LNCAP (cell line): ENCODE results near the gene GPC5.

Experiments used
- TF ChIP-seq, protein P1 (sequence below): fragments of 450-650 bp; IDR thresholded peaks from 2 replicates; pipeline ENCODE4 v1.5.1; 2017; ENCODE audit warnings: mild to moderate bottlenecking

Gene GPC5

DNA sequence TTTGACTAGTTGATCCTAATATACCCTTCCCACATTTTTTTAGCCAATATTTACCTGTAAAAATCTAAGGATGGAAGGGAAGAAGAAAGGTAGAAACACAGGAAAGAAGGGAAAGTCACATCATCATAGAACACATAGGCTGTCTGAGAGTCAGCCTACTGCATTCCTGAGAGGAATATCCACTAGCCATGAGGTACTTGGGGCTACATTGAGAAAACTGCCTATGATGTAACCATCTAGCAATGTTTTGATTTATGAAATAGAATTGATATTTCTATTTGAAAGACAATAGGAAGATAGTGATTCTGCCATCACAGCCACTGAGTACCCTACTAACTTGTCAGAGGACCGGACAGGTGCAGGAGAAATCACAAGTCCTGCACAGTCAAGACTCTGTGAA lies 873.8 kb downstream of the GPC5 start:
- TF ChIP-seq, protein P1, sequence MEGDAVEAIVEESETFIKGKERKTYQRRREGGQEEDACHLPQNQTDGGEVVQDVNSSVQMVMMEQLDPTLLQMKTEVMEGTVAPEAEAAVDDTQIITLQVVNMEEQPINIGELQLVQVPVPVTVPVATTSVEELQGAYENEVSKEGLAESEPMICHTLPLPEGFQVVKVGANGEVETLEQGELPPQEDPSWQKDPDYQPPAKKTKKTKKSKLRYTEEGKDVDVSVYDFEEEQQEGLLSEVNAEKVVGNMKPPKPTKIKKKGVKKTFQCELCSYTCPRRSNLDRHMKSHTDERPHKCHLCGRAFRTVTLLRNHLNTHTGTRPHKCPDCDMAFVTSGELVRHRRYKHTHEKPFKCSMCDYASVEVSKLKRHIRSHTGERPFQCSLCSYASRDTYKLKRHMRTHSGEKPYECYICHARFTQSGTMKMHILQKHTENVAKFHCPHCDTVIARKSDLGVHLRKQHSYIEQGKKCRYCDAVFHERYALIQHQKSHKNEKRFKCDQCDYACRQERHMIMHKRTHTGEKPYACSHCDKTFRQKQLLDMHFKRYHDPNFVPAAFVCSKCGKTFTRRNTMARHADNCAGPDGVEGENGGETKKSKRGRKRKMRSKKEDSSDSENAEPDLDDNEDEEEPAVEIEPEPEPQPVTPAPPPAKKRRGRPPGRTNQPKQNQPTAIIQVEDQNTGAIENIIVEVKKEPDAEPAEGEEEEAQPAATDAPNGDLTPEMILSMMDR, result no peak

DNA sequence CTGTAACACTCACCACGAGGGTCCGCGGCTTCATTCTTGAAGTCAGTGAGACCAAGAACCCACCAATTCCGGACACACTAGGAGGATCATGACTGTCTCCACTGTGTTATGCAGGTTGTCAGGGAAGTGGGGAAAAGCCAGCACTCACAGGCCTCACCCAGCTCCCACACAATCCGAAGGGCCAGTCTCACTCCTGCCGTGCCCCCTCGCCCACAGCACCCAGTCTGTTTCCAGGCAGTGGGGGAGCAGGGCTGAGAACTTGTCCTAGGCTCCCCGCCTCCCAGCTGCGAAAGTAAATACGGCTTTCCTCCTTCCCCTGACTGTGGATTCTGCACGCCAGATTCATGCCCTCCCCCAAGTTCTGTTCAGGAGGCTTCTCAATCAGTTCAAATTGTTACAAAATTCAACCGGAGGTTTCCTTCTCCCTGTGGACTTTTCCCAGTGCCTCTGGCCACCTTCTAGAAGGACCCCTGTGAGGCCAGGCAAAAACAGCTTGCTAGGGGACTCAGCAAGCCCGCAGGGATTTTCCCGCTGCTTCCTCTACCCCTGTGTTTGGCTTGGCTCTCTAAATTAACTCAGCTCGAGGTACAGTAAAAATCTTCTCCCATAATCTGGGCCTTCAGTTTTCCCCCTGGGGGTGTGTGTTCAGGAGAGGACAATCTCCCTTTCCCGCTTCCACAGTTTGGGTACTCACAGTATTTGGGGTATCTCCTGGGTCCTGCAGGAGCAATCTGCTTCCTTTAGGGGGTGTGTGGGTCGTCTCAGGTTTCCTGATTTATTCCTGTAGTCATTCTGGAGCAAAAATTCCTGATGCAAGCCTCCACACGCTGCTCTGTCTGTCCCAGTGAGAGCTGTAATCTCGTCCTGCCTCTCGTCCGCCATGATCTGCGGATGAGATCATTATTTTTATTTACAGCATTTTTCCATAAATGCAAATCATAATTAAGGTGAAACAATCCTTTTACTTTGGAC lies 899.8 kb downstream of the GPC5 start:
- TF ChIP-seq, protein P1, result no peak

DNA sequence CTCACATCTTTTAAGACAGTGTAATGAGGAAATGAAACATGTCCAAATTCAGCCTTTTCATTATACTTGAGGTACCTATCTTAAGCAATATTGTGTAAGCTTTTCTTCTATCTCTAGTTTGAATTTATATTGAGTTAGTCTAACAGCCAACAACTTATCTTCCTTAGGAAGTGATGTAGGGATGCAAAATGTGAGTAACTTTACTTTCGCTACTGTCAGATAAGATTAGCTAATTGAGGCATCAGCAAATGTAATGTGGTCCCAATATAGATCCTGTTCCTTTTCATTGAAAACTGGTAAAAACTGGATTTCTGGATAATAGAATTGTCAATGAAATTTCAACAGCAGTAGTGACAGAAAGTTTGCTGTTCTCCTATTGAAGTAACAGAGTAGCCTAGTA lies 902.2 kb downstream of the GPC5 start:
- TF ChIP-seq, protein P1, result no peak

DNA sequence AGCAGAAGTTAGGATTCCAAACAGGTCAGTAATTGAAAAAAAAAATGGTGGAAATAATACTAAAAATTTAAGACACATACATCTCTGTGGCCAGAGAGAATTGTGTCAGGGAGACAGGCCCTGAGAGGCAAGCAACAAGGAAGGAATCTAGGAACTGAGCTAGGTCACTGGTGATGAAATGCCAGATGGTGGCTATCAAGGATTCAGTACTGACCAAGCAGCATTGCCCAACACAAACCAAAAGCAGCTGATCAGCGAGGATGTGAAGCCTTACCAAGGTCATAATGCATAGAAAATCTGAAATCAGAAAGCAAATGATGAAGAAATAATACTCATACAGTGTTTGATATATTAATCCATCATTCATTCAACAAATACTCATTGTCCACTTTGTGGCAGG lies 905.0 kb downstream of the GPC5 start:
- TF ChIP-seq, protein P1, result no peak

DNA sequence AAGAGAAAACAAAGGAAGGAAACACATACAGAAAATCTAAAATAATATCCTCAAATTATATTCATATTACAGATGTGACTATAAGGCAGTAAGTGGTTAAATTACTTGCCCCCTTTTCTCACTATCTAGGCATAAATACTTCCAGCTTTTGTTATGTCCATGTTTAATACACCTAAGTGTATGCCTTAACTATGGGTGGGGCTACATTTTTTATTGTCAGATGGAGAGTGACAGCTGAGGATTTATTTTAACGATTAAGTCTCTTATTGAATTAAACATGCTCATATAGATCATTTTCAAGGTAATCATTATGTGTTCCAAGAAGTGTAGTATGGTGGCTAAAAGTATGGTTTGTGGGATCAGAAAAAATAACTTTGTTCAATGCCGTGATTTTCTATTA lies 909.3 kb downstream of the GPC5 start:
- TF ChIP-seq, protein P1, result no peak

DNA sequence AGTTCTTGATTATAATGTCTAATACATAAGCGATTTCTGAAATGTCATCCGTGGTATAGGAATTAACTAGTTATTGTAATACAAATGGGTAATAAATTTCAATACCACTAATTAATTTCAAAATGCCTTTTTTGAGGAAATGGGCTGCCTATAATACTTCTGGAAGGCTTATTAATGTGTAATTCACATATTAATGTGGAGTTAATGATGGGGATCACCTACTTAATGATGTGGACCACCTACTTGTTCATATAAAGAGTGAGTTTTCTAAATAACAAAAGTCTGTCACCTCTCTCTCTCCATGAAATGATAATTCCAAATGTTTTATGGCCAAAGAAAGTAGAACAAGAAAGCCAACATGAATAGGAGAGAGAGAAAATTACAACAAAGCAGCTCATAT lies 914.4 kb downstream of the GPC5 start:
- TF ChIP-seq, protein P1, result no peak

DNA sequence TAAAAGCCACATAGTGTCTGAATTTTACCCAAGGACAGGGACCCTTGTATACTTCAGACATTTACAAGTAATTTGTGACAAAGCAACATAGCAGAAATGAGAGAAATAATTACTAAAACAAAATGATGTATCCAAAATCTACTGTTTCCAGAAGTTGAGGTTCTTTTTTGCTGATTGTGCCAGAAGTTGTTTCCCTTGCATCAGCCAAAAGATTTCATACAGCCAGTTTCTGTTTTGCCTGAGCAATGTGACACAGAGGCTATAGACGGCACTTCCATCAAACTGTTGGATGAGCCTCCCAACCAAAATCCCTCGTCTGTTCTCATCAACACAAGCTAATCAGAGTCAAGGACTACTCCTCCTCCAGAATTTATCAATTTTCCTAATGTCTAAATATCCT lies 915.0 kb downstream of the GPC5 start:
- TF ChIP-seq, protein P1, result no peak
